Chondrocyte (in vitro differentiated cells): ENCODE measurements around the gene DST. TPM values are rescaled to one million over a fixed set of nuclear protein-coding genes. Genes with fewer than 3 reads are reported as not detected.
A peak's percentile ranks its signal among the peaks of the same experiment; 100 is the strongest.

ENCODE experiments used
- DNase-seq: peaks from one replicate; pipeline ENCODE4 v3.0.0; 2021; ENCODE audit warnings: mixed read lengths, low spot score
- H3K27ac Mint-ChIP-seq: one replicate; pipeline ENCODE4 v1.8.0; 2021; ENCODE audit warnings: mild to moderate bottlenecking, moderate library complexity, mixed read lengths; ENCODE audit not compliant: unreplicated experiment
- H3K27me3 Mint-ChIP-seq: 2 replicates; pipeline ENCODE4 v1.8.0; 2021; ENCODE audit warnings: low read depth, mixed read lengths
- H3K36me3 Mint-ChIP-seq: 2 replicates; pipeline ENCODE4 v1.8.0; 2021; ENCODE audit warnings: low read depth, mixed read lengths
- H3K4me1 Mint-ChIP-seq: 2 replicates; pipeline ENCODE4 v1.8.0; 2021; ENCODE audit warnings: low read depth, mild to moderate bottlenecking, mixed read lengths
- H3K4me3 Mint-ChIP-seq: one replicate; pipeline ENCODE4 v1.8.0; 2021; ENCODE audit warnings: mild to moderate bottlenecking, moderate library complexity, mixed read lengths; ENCODE audit not compliant: unreplicated experiment
- H3K9me3 Mint-ChIP-seq: 2 replicates; pipeline ENCODE4 v1.8.0; 2021; ENCODE audit warnings: low read depth, mixed read lengths
- CTCF ChIP-seq: fragments of 200-600 bp; sonication (generic); IDR thresholded peaks from 2 replicates; pipeline ENCODE4 v1.5.0; 2021; ENCODE audit warnings: antibody characterized with exemption, mild to moderate bottlenecking, moderate library complexity
- total RNA-seq: library from RNA; stranded (reverse); gene quantifications from 3 replicates; pipeline ENCODE4 v1.2.1, GENCODE V29; 2021

Gene DST
- total RNA-seq, 1 donor from 2014 or later = 168 TPM

DNA sequence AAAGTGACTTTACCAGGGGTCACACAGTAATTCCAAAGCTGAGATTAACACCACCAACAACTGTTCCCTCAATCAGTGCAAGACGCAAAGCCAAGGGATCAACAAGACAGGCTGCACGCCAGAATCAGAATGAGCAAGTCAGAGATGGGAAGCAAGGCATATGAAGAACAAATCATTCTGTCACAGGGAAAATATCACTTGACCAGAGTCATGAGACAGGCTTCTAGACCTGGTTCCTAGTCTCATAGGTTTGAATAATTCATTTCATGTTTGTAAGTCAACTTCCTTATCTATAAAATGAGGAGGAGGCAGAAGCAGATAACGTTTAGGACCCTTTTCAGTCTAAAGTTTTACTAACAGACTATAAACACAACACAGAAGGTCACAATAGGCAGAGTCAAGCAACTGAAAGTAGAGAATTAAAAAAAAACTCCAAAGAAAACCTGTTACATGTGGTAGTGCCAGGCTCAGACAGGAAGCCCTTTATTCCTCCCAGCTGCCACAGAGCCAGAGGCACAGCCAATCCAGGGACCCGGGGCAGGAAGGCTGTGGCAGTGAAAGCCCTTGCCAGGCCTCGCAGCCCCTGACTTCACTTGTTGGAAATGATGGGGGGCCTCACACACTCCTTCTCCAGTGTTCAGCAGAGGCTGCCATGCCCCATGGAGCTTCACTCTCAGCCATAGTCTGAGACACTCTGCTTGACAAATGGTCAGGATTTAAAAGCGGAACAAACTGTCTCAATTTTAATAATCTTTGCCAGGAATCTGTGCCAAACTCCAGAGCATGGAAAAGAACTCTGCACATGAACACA, 29.2 kb upstream of the DST start:
- H3K9me3 Mint-ChIP-seq = peaks cover 7% of the 10 kb centered on the region
- no peak for DNase-seq
- H3K4me3 Mint-ChIP-seq = no peak overlapping the region
- H3K27me3 Mint-ChIP-seq = no peaks in the 10 kb centered on the region
- H3K36me3 Mint-ChIP-seq = peaks cover 4% of the 10 kb centered on the region
- H3K27ac Mint-ChIP-seq = peak overlapping the region; percentile 79
- H3K4me1 Mint-ChIP-seq = peaks cover 26% of the 10 kb centered on the region
- no peak for TF ChIP-seq CTCF

DNA sequence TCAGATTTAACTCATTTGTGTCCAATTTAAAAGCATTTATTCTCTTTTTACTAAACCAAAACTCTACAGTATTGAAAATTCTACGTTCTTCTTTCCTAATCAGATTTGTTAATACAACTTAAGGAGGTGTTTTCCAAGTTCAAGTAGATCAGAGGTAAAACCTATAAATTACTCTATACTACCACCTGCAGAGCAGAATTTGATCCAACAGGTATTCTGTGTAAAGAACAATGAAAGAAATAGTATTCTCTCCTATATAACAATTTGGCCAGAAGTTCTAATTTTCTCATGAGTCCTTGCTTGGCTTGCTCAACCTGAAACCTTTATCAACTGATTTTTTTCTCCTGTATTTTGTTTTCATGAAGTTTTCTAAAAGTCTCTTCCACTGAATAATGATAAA, 28.5 kb upstream of the DST start:
- no peak for TF ChIP-seq CTCF
- DNase-seq = no peak
- H3K27me3 Mint-ChIP-seq = no peaks in the 10 kb centered on the region
- peaks cover 26% of the 10 kb centered on the region for H3K4me1 Mint-ChIP-seq
- peaks cover 4% of the 10 kb centered on the region for H3K36me3 Mint-ChIP-seq
- peaks cover 7% of the 10 kb centered on the region for H3K9me3 Mint-ChIP-seq
- peak overlapping the region; percentile 79 for H3K27ac Mint-ChIP-seq
- no peak overlapping the region for H3K4me3 Mint-ChIP-seq

DNA sequence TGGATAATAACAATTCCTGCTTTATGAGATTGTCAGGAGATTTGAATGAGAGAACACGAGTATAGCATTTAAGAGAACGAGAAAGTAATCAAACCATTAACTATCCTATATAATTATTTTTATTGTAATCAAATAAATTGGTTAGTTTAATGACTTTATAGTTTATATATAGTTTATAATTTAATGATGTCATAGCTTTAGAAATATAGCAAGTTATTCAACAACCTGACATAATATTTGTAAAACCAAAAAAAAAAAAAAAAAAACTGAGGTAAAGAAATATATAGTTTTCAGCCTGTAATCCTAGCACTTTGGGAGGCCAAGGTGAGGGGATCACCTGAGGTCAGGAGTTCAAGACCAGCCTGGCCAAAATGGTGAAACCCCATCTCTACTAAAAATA, 26.4 kb upstream of the DST start:
- peaks cover 30% of the 10 kb centered on the region for H3K4me1 Mint-ChIP-seq
- peak overlapping the region; percentile 5 for H3K27ac Mint-ChIP-seq
- H3K27me3 Mint-ChIP-seq = no peaks in the 10 kb centered on the region
- H3K9me3 Mint-ChIP-seq = no peaks in the 10 kb centered on the region
- peaks cover 1% of the 10 kb centered on the region for H3K36me3 Mint-ChIP-seq
- no peak overlapping the region for H3K4me3 Mint-ChIP-seq
- no peak for TF ChIP-seq CTCF
- DNase-seq = no peak

- Mint-ChIP-seq H3K9me3 (no peaks in the 10 kb centered on the region), H3K36me3 (peaks cover 1% of the 10 kb centered on the region), H3K4me1 (peaks cover 37% of the 10 kb centered on the region), H3K4me3 (no peak overlapping the region), H3K27ac (no peak overlapping the region), H3K27me3 (no peaks in the 10 kb centered on the region)
- no peak for DNase-seq
- no peak for TF ChIP-seq CTCF
Observed at GRCh38 chr6:56668158-56668557, 25.5 kb upstream of the DST start.

DNA sequence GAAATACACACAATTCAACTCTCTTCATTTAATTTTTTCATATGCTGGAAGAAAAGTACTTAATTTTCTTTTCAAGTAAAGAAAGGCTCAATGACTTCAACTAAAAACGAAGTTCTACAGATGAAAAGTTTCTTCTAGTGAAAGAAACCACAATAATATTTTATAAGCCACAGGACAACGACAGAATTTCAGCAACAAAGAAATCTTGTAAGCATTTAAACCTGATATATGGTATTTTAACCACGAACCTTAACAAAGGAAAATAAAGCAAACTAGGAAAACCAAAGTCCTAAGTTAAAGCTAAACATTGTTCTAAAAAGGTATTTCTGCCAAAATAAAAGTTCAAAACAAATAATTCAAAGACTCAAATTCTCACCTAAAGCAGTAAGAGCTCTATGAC, 24.6 kb upstream of the DST start:
- H3K27me3 Mint-ChIP-seq = no peaks in the 10 kb centered on the region
- no peak overlapping the region for H3K27ac Mint-ChIP-seq
- no peak for DNase-seq
- peaks cover 1% of the 10 kb centered on the region for H3K36me3 Mint-ChIP-seq
- H3K4me1 Mint-ChIP-seq = peaks cover 36% of the 10 kb centered on the region
- no peaks in the 10 kb centered on the region for H3K9me3 Mint-ChIP-seq
- no peak for TF ChIP-seq CTCF
- no peak overlapping the region for H3K4me3 Mint-ChIP-seq
